ES-I3 (cell line): ENCODE measurements around the gene PRAMEF26.
"Not testable (repeated sequence)": the region's sequence is repeated elsewhere in the genome, so short reads cannot be mapped to it uniquely, and the experiment has no call there.

Experiments used
- H3K36me3 ChIP-seq: 2 replicates; pipeline ENCODE4 v1.6.1; 2013; ENCODE audit warnings: mild to moderate bottlenecking, low read length, control low read depth, moderate library complexity; ENCODE audit not compliant: insufficient read depth
- H3K4me1 ChIP-seq: 2 replicates; pipeline ENCODE4 v1.6.1; 2013; ENCODE audit warnings: mild to moderate bottlenecking, control low read depth, low read length; ENCODE audit not compliant: insufficient read depth
- H3K9ac ChIP-seq: 2 replicates; pipeline ENCODE4 v1.6.1; 2013; ENCODE audit warnings: low read depth, mild to moderate bottlenecking, low read length, moderate library complexity
- H3K9me3 ChIP-seq: 2 replicates; pipeline ENCODE4 v1.6.1; 2013; ENCODE audit warnings: mild to moderate bottlenecking, low read length, moderate library complexity; ENCODE audit not compliant: control insufficient read depth, insufficient read depth

The PRAMEF26 gene

GRCh38 chr1:13155909-13156308 is at the start of gene PRAMEF26:
Gene PRAMEF26, minus strand, starts transcription at chr1:13156009. Its CDS starts 2,914 bp downstream, at chr1:13153095.
- H3K4me1 ChIP-seq, H3K9ac ChIP-seq: not testable (repeated sequence)

DNA sequence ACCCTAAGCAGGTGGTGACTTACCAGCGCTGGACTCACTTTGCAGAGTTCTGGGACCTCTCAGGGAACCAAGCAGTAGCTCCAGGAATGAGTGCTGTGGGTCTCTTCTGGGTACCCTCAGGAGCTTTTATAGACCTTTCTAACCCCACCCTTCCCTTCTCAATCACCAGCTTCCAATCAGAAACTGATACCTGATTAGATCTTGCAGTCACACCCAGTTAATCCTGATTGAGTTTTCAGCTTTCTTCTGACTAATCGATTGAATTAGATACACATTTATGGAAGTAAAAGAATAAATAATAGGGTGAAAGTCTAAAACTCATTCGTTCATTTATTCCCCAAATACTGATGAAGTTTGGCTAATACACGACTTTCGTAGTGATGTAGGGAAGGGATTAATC is 45.5 kb upstream of the PRAMEF26 start, which contains the start of gene PRAMEF13:
Gene PRAMEF13 (minus strand): TSS at position 101 of the 400 bp plus-strand sequence. CDS start 1,820 bp downstream, outside the sequence.
- not testable (repeated sequence) for H3K9ac ChIP-seq, H3K9me3 ChIP-seq, H3K4me1 ChIP-seq, H3K36me3 ChIP-seq

More at GRCh38 chr1:13155909-13156308, at the start of gene PRAMEF26:
- H3K36me3 ChIP-seq, H3K9me3 ChIP-seq: not testable (repeated sequence)

GRCh38 chr1:13171548-13171947 is 15.7 kb upstream of the PRAMEF26 start, which contains the start of gene PRAMEF9:
Gene PRAMEF9, plus strand, starts transcription at chr1:13171848. Its CDS starts 3,433 bp downstream, at chr1:13175281.
- H3K4me1 ChIP-seq, H3K9me3 ChIP-seq, H3K36me3 ChIP-seq, H3K9ac ChIP-seq: not testable (repeated sequence)

GRCh38 chr1:13165531-13165930 is 9.7 kb upstream of the PRAMEF26 start, which contains the start of gene HNRNPCL4:
Gene HNRNPCL4, minus strand, starts transcription at chr1:13165631. Its CDS starts 164 bp downstream, at chr1:13165467.
- H3K9me3 ChIP-seq, H3K9ac ChIP-seq, H3K36me3 ChIP-seq, H3K4me1 ChIP-seq: not testable (repeated sequence)

DNA sequence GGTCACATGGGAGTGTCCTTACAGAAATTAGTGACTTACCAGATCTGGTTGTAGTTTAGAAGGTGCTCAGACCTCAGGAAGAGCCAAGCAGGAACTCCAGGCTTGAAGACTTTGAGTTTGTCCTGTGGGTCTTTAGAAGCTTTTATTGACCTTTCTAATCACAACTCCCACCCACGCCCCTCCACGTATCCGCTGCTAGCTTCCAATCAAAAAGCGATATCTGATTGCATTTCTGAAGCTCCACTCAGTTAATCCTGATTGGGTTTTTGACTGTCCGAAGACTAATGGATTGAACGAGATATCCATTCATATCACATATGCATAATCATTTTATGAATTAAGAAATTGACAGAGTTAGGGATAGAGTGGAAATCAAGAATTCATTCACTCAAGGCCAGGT is 39.1 kb downstream of the PRAMEF26 start, which contains the start of gene HNRNPCL2:
Gene HNRNPCL2 (minus strand): TSS at position 101 of the 400 bp plus-strand sequence. CDS start 454 bp downstream, outside the sequence.
- H3K36me3 ChIP-seq, H3K9me3 ChIP-seq, H3K4me1 ChIP-seq, H3K9ac ChIP-seq: not testable (repeated sequence)
